Esophagus muscularis mucosa (tissue), 4 donors: ENCODE data around the gene MED4.

Experiments used
- CTCF ChIP-seq, 3 experiments: fragments of 200-600 bp in 2 of 3; fragments of 450-650 bp in 1 of 3; sonication (generic) in 2 of 3; IDR thresholded peaks; one replicate each; pipeline ENCODE4 v1.5.1; 2017 to 2019; ENCODE audit warnings: antibody characterized with exemption in 3 of 3, mild to moderate bottlenecking in 2 of 3, moderate library complexity in 1 of 3
- EP300 ChIP-seq: sonication (generic); formaldehyde crosslinking; IDR thresholded peaks from one replicate; pipeline ENCODE4 v1.6.1; 2017; ENCODE audit warnings: antibody characterized with exemption
- POLR2A ChIP-seq: fragments of 450-650 bp; IDR thresholded peaks from one replicate; pipeline ENCODE4 v1.6.1; 2017; ENCODE audit warnings: antibody characterized with exemption, moderate library complexity, mild to moderate bottlenecking, low read depth
- POLR2AphosphoS5 ChIP-seq, 2 donors: sonication (generic); formaldehyde crosslinking; IDR thresholded peaks; one replicate each; pipeline ENCODE4 v1.6.1; 2017; ENCODE audit warnings: antibody characterized with exemption in 2 of 2

DNA sequence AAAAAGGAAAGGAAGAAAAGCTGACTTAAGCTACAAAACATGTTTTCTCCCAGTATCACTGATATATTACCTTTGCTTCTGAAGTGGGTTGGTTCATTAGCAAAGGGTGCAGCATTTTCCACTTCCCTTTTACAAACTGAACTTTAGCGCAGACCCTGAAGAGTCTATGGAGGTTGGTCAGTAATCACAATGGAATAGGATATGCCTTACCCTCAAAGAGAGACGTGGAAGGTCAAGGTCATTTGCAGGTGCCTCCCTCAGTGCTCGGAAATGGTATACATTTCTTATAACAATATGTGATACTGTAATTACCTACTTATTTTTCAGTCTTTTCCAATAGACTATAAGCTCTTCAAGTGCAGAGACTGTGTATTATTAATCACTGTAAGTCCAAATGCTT, 21.9 kb upstream of the MED4 start:
- TF ChIP-seq POLR2AphosphoS5 (IDR thresholded peaks at IDR 0.05) (no peak), CTCF (IDR thresholded peaks at IDR 0.05) (no peak), EP300 (no peak), POLR2A (no peak)
